ENCODE results near the gene FAM13B.

DNA sequence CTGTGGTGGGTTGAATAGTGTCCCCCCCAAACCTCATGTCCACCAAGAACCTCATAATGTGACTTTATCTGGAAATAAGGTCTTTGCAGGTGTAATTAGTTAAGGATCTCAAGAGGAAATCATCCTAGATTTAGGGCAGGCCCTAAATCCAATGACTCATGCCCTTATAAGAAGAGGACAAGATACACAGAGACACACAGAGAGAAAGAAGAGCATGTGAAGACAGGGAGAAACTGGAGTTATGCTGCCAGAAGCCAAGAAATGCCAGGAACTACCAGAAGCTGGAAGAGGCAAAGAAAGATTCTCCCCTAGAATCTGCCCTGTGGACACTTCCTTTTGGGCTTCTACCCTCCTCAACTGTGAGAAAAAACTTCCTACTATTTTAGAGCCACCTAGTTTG is 8.8 kb downstream of the FAM13B start:
- TF ChIP-seq RFX5 (IDR thresholded peaks at IDR 0.05; ENCODE audit: low read depth, low read length) (no peak), POLR2H (tag; IDR thresholded peaks at IDR 0.05; ENCODE audit: low read depth) (no peak), SOX6 (IDR thresholded peaks at IDR 0.05) (no peak), SETDB1 (IDR thresholded peaks at IDR 0.05; ENCODE audit: low read length) (no peak), ZNF239 (CRISPR knock-in tag; IDR thresholded peaks at IDR 0.05) (no peak)
- TF ChIP-seq, protein P1, sequence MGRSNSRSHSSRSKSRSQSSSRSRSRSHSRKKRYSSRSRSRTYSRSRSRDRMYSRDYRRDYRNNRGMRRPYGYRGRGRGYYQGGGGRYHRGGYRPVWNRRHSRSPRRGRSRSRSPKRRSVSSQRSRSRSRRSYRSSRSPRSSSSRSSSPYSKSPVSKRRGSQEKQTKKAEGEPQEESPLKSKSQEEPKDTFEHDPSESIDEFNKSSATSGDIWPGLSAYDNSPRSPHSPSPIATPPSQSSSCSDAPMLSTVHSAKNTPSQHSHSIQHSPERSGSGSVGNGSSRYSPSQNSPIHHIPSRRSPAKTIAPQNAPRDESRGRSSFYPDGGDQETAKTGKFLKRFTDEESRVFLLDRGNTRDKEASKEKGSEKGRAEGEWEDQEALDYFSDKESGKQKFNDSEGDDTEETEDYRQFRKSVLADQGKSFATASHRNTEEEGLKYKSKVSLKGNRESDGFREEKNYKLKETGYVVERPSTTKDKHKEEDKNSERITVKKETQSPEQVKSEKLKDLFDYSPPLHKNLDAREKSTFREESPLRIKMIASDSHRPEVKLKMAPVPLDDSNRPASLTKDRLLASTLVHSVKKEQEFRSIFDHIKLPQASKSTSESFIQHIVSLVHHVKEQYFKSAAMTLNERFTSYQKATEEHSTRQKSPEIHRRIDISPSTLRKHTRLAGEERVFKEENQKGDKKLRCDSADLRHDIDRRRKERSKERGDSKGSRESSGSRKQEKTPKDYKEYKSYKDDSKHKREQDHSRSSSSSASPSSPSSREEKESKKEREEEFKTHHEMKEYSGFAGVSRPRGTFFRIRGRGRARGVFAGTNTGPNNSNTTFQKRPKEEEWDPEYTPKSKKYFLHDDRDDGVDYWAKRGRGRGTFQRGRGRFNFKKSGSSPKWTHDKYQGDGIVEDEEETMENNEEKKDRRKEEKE (IDR thresholded peaks at IDR 0.05; ENCODE audit: borderline replicate concordance in 1 of 2, control insufficient read depth in 1 of 2, low read depth in 2 of 2, low read length in 1 of 2), result no peak
- TF ChIP-seq, protein P2, sequence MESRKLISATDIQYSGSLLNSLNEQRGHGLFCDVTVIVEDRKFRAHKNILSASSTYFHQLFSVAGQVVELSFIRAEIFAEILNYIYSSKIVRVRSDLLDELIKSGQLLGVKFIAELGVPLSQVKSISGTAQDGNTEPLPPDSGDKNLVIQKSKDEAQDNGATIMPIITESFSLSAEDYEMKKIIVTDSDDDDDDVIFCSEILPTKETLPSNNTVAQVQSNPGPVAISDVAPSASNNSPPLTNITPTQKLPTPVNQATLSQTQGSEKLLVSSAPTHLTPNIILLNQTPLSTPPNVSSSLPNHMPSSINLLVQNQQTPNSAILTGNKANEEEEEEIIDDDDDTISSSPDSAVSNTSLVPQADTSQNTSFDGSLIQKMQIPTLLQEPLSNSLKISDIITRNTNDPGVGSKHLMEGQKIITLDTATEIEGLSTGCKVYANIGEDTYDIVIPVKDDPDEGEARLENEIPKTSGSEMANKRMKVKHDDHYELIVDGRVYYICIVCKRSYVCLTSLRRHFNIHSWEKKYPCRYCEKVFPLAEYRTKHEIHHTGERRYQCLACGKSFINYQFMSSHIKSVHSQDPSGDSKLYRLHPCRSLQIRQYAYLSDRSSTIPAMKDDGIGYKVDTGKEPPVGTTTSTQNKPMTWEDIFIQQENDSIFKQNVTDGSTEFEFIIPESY (CRISPR knock-in tag; IDR thresholded peaks at IDR 0.05), result no peak
- TF ChIP-seq, protein P3, sequence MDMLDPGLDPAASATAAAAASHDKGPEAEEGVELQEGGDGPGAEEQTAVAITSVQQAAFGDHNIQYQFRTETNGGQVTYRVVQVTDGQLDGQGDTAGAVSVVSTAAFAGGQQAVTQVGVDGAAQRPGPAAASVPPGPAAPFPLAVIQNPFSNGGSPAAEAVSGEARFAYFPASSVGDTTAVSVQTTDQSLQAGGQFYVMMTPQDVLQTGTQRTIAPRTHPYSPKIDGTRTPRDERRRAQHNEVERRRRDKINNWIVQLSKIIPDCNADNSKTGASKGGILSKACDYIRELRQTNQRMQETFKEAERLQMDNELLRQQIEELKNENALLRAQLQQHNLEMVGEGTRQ (CRISPR knock-in tag; IDR thresholded peaks at IDR 0.05), result no peak
